Measurements from ENCODE around the gene TEPSIN.

GRCh38 chr17:81285894-81286293, 47.0 kb upstream of the TEPSIN start:
- TF ChIP-seq RAD21 (IDR thresholded peaks at IDR 0.05) = no peak
- no peak for TF ChIP-seq CTCF (IDR thresholded peaks at IDR 0.05; ENCODE audit: low read depth, low read length, missing input control)
- TF ChIP-seq ZBTB33 (IDR thresholded peaks at IDR 0.05) = no peak
- no peak for TF ChIP-seq TAF1 (conservative IDR thresholded peaks at IDR 0.05)
- no peak for TF ChIP-seq MAX (IDR thresholded peaks at IDR 0.05)
